ENCODE results near the gene ACSBG1.

The ACSBG1 gene

GRCh38 chr15:78216276-78217104 is 17.9 kb downstream of the ACSBG1 start:
- DNase-seq = no peak

GRCh38 chr15:78213956-78214355 is 20.4 kb downstream of the ACSBG1 start:
- DNase-seq = no peak

GRCh38 chr15:78213425-78213750 is 21.0 kb downstream of the ACSBG1 start:
- DNase-seq = no peak

- peak; percentile 22 for DNase-seq
Measured at GRCh38 chr15:78212546-78213424, 21.6 kb downstream of the ACSBG1 start.

- DNase-seq = no peak
Measured at GRCh38 chr15:78212008-78212407, 22.4 kb downstream of the ACSBG1 start.

- peak; percentile 23 for DNase-seq
Measured at GRCh38 chr15:78211189-78211921, 23.0 kb downstream of the ACSBG1 start.

GRCh38 chr15:78210349-78210717 is 24.0 kb downstream of the ACSBG1 start:
- peak; percentile 15 for DNase-seq

GRCh38 chr15:78209646-78210348 is 24.6 kb downstream of the ACSBG1 start:
- DNase-seq = no peak

- DNase-seq = no peak
Measured at GRCh38 chr15:78208887-78209645, 25.3 kb downstream of the ACSBG1 start.

GRCh38 chr15:78208341-78208844 is 26.0 kb downstream of the ACSBG1 start:
- DNase-seq = no peak

GRCh38 chr15:78207641-78208340 is 26.6 kb downstream of the ACSBG1 start:
- DNase-seq = no peak

- DNase-seq = no peak
Measured at GRCh38 chr15:78207110-78207458, 27.3 kb downstream of the ACSBG1 start.

- DNase-seq = no peak
Measured at GRCh38 chr15:78206326-78207109, 27.8 kb downstream of the ACSBG1 start.

GRCh38 chr15:78205856-78206255 is 28.5 kb downstream of the ACSBG1 start:
- no peak for DNase-seq

GRCh38 chr15:78205337-78205736 is 29.0 kb downstream of the ACSBG1 start:
- DNase-seq = no peak

- no peak for DNase-seq
Measured at GRCh38 chr15:78204351-78205309, 29.7 kb downstream of the ACSBG1 start.

GRCh38 chr15:78203346-78204225 is 30.8 kb downstream of the ACSBG1 start:
- DNase-seq = no peak

Data from NCI-H2171 treated with DMSO at 0.1 percent for 48 hours (cell line).